GM21367 (cell line): ENCODE data around the gene TOMT.

Source experiments
- ATAC-seq: cut with Tn5 transposase; IDR thresholded peaks from one replicate; pipeline ENCODE4 v1.9.1; 2021; ENCODE audit not compliant: unreplicated experiment

Gene TOMT

GRCh38 chr11:72085621-72086351, 19.9 kb upstream of the TOMT start:
- ATAC-seq: no peak

- no peak for ATAC-seq
These were observed 17.5 kb upstream of the TOMT start for GRCh38 chr11:72088076-72088808.

- no peak for ATAC-seq
These were observed 14.4 kb upstream of the TOMT start for GRCh38 chr11:72091292-72091691.

- no peak for ATAC-seq
These were observed 7.0 kb upstream of the TOMT start for GRCh38 chr11:72098741-72099140.

GRCh38 chr11:72100009-72100408, 5.7 kb upstream of the TOMT start:
- ATAC-seq: no peak

- ATAC-seq: no peak
These were observed 5.3 kb upstream of the TOMT start for GRCh38 chr11:72100462-72100861.

GRCh38 chr11:72102162-72102561, 3.6 kb upstream of the TOMT start:
- ATAC-seq: no peak

GRCh38 chr11:72102631-72102945, 3.1 kb upstream of the TOMT start:
- ATAC-seq: no peak

GRCh38 chr11:72102946-72103753, 2.6 kb upstream of the TOMT start, which contains the start of gene LAMTOR1:
TSS of gene LAMTOR1 (minus strand) at chr11:72103297. CDS start at chr11:72103224, 73 bp downstream.
- peak; percentile 71 for ATAC-seq

- no peak for ATAC-seq
These were observed 2.0 kb upstream of the TOMT start for GRCh38 chr11:72103754-72104167.

GRCh38 chr11:72111300-72112142, 5.8 kb downstream of the TOMT start:
- no peak for ATAC-seq

- ATAC-seq: peak; percentile 72
These were observed 6.6 kb downstream of the TOMT start, which contains the start of gene ANAPC15 for GRCh38 chr11:72112143-72112977. TSS of gene ANAPC15 (minus strand) at chr11:72112695. CDS start at chr11:72111276, 1,419 bp downstream.

GRCh38 chr11:72112978-72113808, 7.5 kb downstream of the TOMT start:
- no peak for ATAC-seq

- ATAC-seq: no peak
These were observed 8.8 kb downstream of the TOMT start for GRCh38 chr11:72114570-72114969.

GRCh38 chr11:72116019-72116755, 10.5 kb downstream of the TOMT start:
- ATAC-seq: no peak

GRCh38 chr11:72119198-72119597, 13.5 kb downstream of the TOMT start:
- ATAC-seq: no peak

GRCh38 chr11:72120930-72121329, 15.2 kb downstream of the TOMT start:
- no peak for ATAC-seq

- no peak for ATAC-seq
These were observed 16.9 kb downstream of the TOMT start for GRCh38 chr11:72122607-72123006.
